HepG2 (cell line): ENCODE measurements around the gene CDC14B. TPM values are rescaled to one million over a fixed set of nuclear protein-coding genes. Genes with fewer than 3 reads are reported as not detected.

Experiments
- CCDC6 ChIP-seq: sonication (generic); formaldehyde crosslinking; IDR thresholded peaks from 2 replicates; pipeline ENCODE4 v1.8.1; 2022; ENCODE audit warnings: mild to moderate bottlenecking, missing genetic modification reagents, moderate library complexity
- CHD4 ChIP-seq: fragments of 200-600 bp; sonication (generic); IDR thresholded peaks from 2 replicates; pipeline ENCODE4 v1.7.0; 2017; ENCODE audit warnings: mild to moderate bottlenecking, low read length, borderline replicate concordance
- ELF3 ChIP-seq: IDR thresholded peaks from 2 replicates; pipeline ENCODE4 v1.6.1; 2016; ENCODE audit warnings: missing genetic modification reagents, missing compliant biosample characterization
- FIP1L1 ChIP-seq: fragments of 200-400 bp; formaldehyde crosslinking; IDR thresholded peaks from 2 replicates; pipeline ENCODE4 v1.6.1; 2018; ENCODE audit warnings: low read depth, mild to moderate bottlenecking, low read length, moderate library complexity, borderline replicate concordance; ENCODE audit not compliant: insufficient read depth
- HDAC2 ChIP-seq: sonication (generic); formaldehyde crosslinking; IDR thresholded peaks from 2 replicates; pipeline ENCODE4 v1.4.0; 2020; ENCODE audit warnings: missing genetic modification reagents
- HHEX ChIP-seq: IDR thresholded peaks from 2 replicates; pipeline ENCODE4 v1.6.1; 2016; ENCODE audit warnings: control low read depth
- HMGA1 ChIP-seq: sonication (generic); formaldehyde crosslinking; conservative IDR thresholded peaks from 2 replicates; pipeline ENCODE4 v1.4.0; 2020; ENCODE audit warnings: missing genetic modification reagents
- SNAPC2 ChIP-seq: sonication (generic); formaldehyde crosslinking; IDR thresholded peaks from 2 replicates; pipeline ENCODE4 v1.8.1; 2022; ENCODE audit warnings: mild to moderate bottlenecking, missing genetic modification reagents
- TOE1 ChIP-seq: sonication (generic); formaldehyde crosslinking; IDR thresholded peaks from 2 replicates; pipeline ENCODE4 v1.4.0; 2020; ENCODE audit warnings: mild to moderate bottlenecking, missing genetic modification reagents
- ZHX2 ChIP-seq, 2 experiments: sonication (generic) in 1 of 2; formaldehyde crosslinking in 1 of 2; IDR thresholded peaks; 2 replicates each; pipeline versions ENCODE4 v1.6.1 to v1.9.0; 2014 to 2022; ENCODE audit warnings: antibody characterized with exemption in 1 of 2, borderline replicate concordance in 1 of 2, inconsistent platforms in 1 of 2, low read depth in 1 of 2, missing genetic modification reagents in 1 of 2
- ZNF18 ChIP-seq: sonication (generic); formaldehyde crosslinking; IDR thresholded peaks from 2 replicates; pipeline ENCODE4 v1.8.0; 2022; ENCODE audit warnings: mild to moderate bottlenecking, missing genetic modification reagents; ENCODE audit not compliant: insufficient replicate concordance
- ZNF614 ChIP-seq: IDR thresholded peaks from 2 replicates; pipeline ENCODE4 v1.6.1; 2018; ENCODE audit warnings: missing biosample characterization, missing genetic modification reagents, inconsistent platforms, borderline replicate concordance
- ZNF781 ChIP-seq: sonication (generic); formaldehyde crosslinking; IDR thresholded peaks from 2 replicates; pipeline ENCODE4 v1.5.1; 2020; ENCODE audit warnings: borderline replicate concordance, mild to moderate bottlenecking, missing genetic modification reagents; ENCODE audit errors: not compliant biosample characterization
- ZXDC ChIP-seq: sonication (generic); formaldehyde crosslinking; IDR thresholded peaks from 2 replicates; pipeline ENCODE4 v1.5.0; 2020; ENCODE audit warnings: mild to moderate bottlenecking, missing genetic modification reagents
- polyA plus RNA-seq, 8 experiments: library from polyadenylated mRNA; depleted of rRNA in 3 of 8; stranded (reverse) in 7 of 8; unstranded in 1 of 8; fragments of >200 nt; fragmentation: Illumina TruSeq in 4 of 8; extraction: Trizol in 4 of 8; gene quantifications; 2 replicates each; pipeline versions ENCODE4 v1.2.1 to v1.2.3, GENCODE V29; 2011 to 2016; ENCODE audit warnings: low read depth in 4 of 8, missing spikeins in 1 of 8, mixed read lengths in 1 of 8; ENCODE audit not compliant: insufficient read depth in 1 of 8
- total RNA-seq, 5 experiments: library from RNA; depleted of rRNA; stranded (reverse); fragments of >200 nt; fragmentation: Illumina TruSeq; extraction: Trizol; gene quantifications; 2 replicates each; pipeline ENCODE4 v1.2.3, GENCODE V29; 2016; ENCODE audit warnings: low read depth in 1 of 5

CDC14B gene
- total and polyA plus RNA-seq, 2 of the 13 experiments (the other 11 are each of a cell fraction or from before 2014, with no cell fraction given): 25.8 to 33.3 TPM

- TF ChIP-seq ZHX2 (IDR thresholded peaks at IDR 0.05; ENCODE audit: low read depth) (peak; percentile 93), ZHX2 (CRISPR knock-in tag; IDR thresholded peaks at IDR 0.05; ENCODE audit: borderline replicate concordance) (no peak), CCDC6 (CRISPR knock-in tag) (peak; percentile 45; the same call in 1 of the 2 replicates), HMGA1 (CRISPR knock-in tag) (no peak), FIP1L1 (no peak), ZNF18 (peak; percentile 17), TOE1 (no peak), SNAPC2 (CRISPR knock-in tag) (no peak), ZNF614 (CRISPR knock-in tag) (no peak), HDAC2 (CRISPR knock-in tag) (0 out of 2 replicates have a peak, but pooled peaks have one; percentile 29), CHD4 (no peak; the same call in 1 of the 2 replicates), ELF3 (CRISPR knock-in tag) (no peak; the same call in 1 of the 2 replicates), HHEX (no peak), ZXDC (CRISPR knock-in tag) (no peak), ZNF781 (CRISPR knock-in tag) (no peak)
Measured at GRCh38 chr9:96619491-96620180, at the start of gene CDC14B (continued).
